Lung (tissue), 16 donors: ENCODE results near the gene TCF12. TPM values are rescaled to one million over a fixed set of nuclear protein-coding genes. Genes with fewer than 3 reads are reported as not detected.
A peak's percentile ranks its signal among the peaks of the same experiment; 100 is the strongest.

Experiments used
- ATAC-seq: fragments of 200-7000 bp; cut with Tn5 transposase; one replicate; pipeline ENCODE4 v1.9.1; 2020; ENCODE audit warnings: moderate number of reproducible peaks; ENCODE audit not compliant: insufficient read depth, low FRiP score
- DNase-seq, 3 donors: peaks; one replicate each; pipeline ENCODE4 v3.0.0-alpha.2; 2013 to 2017
- H3K27ac ChIP-seq, 2 donors: one replicate each; pipeline ENCODE4 v1.5.1; 2013; ENCODE audit warnings: mild to moderate bottlenecking in 2 of 2, moderate library complexity in 2 of 2, control low read depth in 1 of 2, inconsistent platforms in 1 of 2, low read depth in 1 of 2, low read length in 1 of 2
- H3K27me3 ChIP-seq, 3 donors: one replicate each; pipeline ENCODE4 v1.5.1; 2013; ENCODE audit warnings: low read length in 2 of 3; ENCODE audit not compliant: control insufficient read depth in 3 of 3, insufficient read depth in 3 of 3
- H3K36me3 ChIP-seq, 4 donors: one replicate each; pipeline ENCODE4 v1.5.1; 2013; ENCODE audit warnings: low read length in 4 of 4, mild to moderate bottlenecking in 1 of 4, moderate library complexity in 1 of 4; ENCODE audit not compliant: control insufficient read depth in 4 of 4, insufficient read depth in 4 of 4
- H3K4me1 ChIP-seq, 5 donors: one replicate each; pipeline ENCODE4 v1.5.1; 2013; ENCODE audit warnings: low read length in 5 of 5, mild to moderate bottlenecking in 2 of 5, moderate library complexity in 1 of 5; ENCODE audit not compliant: control insufficient read depth in 5 of 5, insufficient read depth in 5 of 5
- H3K4me3 ChIP-seq: one replicate; pipeline ENCODE4 v1.5.1; 2013; ENCODE audit warnings: mild to moderate bottlenecking, control low read depth, moderate library complexity
- H3K9ac ChIP-seq, 2 donors: one replicate each; pipeline ENCODE4 v1.5.1; 2013; ENCODE audit warnings: low read length in 2 of 2, control low read depth in 1 of 2; ENCODE audit not compliant: insufficient read depth in 1 of 2
- H3K9me3 ChIP-seq, 4 donors: one replicate each; pipeline ENCODE4 v1.5.1; 2013; ENCODE audit warnings: low read length in 3 of 4, mild to moderate bottlenecking in 1 of 4, moderate library complexity in 1 of 4; ENCODE audit not compliant: control insufficient read depth in 4 of 4, insufficient read depth in 3 of 4
- CTCF ChIP-seq: IDR thresholded peaks from 2 replicates; pipeline ENCODE4 v1.5.1; 2012; ENCODE audit warnings: mild to moderate bottlenecking; ENCODE audit errors: control extremely low read depth, extremely low read depth
- WGBS, 2 donors: extraction: QIAGEN DNeasy Blood & Tissue Kit; methylation state at CpG; one replicate each; pipeline ENCODE4 v1.1.7; 2013; 5-methylcytosine and 5-hydroxymethylcytosine counted together
- long read RNA-seq, 5 donors: transcript quantifications; one replicate each; lab custom pipeline, GENCODE V29; 2026
- polyA plus RNA-seq, 2 donors: library from polyadenylated mRNA; stranded (reverse); fragments of 200-250 nt; gene quantifications; one replicate each; pipeline ENCODE4 v1.2.1, GENCODE V29; 2013
- total RNA-seq, 2 donors: library from RNA; depleted of rRNA in 1 of 2; stranded (reverse); fragments of >200 nt in 1 of 2; gene quantifications; one replicate each; pipeline ENCODE4 v1.2.1, GENCODE V29; 2014 to 2021
- donor health status: control.
- donor health status: control.
- donor health status: Bipolar disorder and iron deficiency.
- donor health status: healthy.
- donor health status: DM: yes; HTN: yes; CAD: no.

The TCF12 gene
- total RNA-seq: 100 to 1,000 TPM in 1 of 2 donors, 10 to 100 TPM in 1; 93.1 to 314 TPM
- 10 to 100 TPM in 1 of 2 donors, 1 to 10 TPM in 1; 9.6 to 19.4 TPM for polyA plus RNA-seq
- long read RNA-seq, donor 1, full-length matches to known transcripts: 12 of 30 reads
- long read RNA-seq, donor 1, partial matches to known transcripts: 18 of 30 reads
- long read RNA-seq, donor 1, other reads (novel, unspliced or antisense): 0 of 30 reads
- long read RNA-seq, donor 2, partial matches to known transcripts: 0 of 3 reads
- long read RNA-seq, donor 2, other reads (novel, unspliced or antisense): 0 of 3 reads
- long read RNA-seq, donor 3, full-length matches to known transcripts: 7 of 22 reads
- long read RNA-seq, donor 3, partial matches to known transcripts: 15 of 22 reads
- long read RNA-seq, donor 3, other reads (novel, unspliced or antisense): 0 of 22 reads
- long read RNA-seq, donor 4, full-length matches to known transcripts: 4 of 13 reads
- long read RNA-seq, donor 4, partial matches to known transcripts: 9 of 13 reads
- long read RNA-seq, donor 4, other reads (novel, unspliced or antisense): 0 of 13 reads
- long read RNA-seq, donor 5, full-length matches to known transcripts: 12 of 60 reads
- long read RNA-seq, donor 5, partial matches to known transcripts: 48 of 60 reads
- long read RNA-seq, donor 5, other reads (novel, unspliced or antisense): 0 of 60 reads

GRCh38 chr15:56918046-56918938 lies at the start of gene TCF12:
TSS of gene TCF12 (plus strand) at chr15:56918644. CDS start at chr15:56919914, 1,270 bp downstream.
- ATAC-seq (peak; percentile 92), DNase-seq (peak; percentile 98 to 99 (median 98))
- H3K27ac ChIP-seq: peak within 1 kb of the TSS; percentile 99
- H3K4me3 ChIP-seq: peak within 1 kb of the TSS; percentile 98
- 0% methylated on average over 88 to 97 of the region's 97 CpGs for WGBS, 2 donors
- peak within 1 kb of the TSS; percentile 81 to 90 for H3K9ac ChIP-seq
- no peak for TF ChIP-seq CTCF
- peaks cover 0 to 24% (median 3%) of the 10 kb centered on the region in 5 donors for H3K4me1 ChIP-seq
- no peaks in the 10 kb centered on the region for H3K9me3 ChIP-seq
- peaks cover 0 to 6% (median under 1%) of the 10 kb centered on the region in 4 donors for H3K36me3 ChIP-seq
- H3K27me3 ChIP-seq: no peaks in the 10 kb centered on the region

GRCh38 chr15:56869573-56869972 lies 48.9 kb upstream of the TCF12 start:
- WGBS, 2 donors: 70 to 73% methylated on average over 3 of the region's 3 CpGs
- no peaks in the 10 kb centered on the region for H3K9me3 ChIP-seq
- no peak overlapping the region for H3K27ac ChIP-seq
- TF ChIP-seq CTCF: no peak
- no peak overlapping the region for H3K4me3 ChIP-seq
- ATAC-seq: no peak
- no peak overlapping the region for H3K9ac ChIP-seq
- H3K36me3 ChIP-seq: no peaks in the 10 kb centered on the region
- DNase-seq: peak; percentile 24 to 30 (median 29)
- H3K27me3 ChIP-seq: no peaks in the 10 kb centered on the region
- no peaks in the 10 kb centered on the region for H3K4me1 ChIP-seq

- 68 to 73% methylated on average over 1 of the region's 1 CpG for WGBS, 2 donors
- no peaks in the 10 kb centered on the region for H3K4me1 ChIP-seq
- H3K4me3 ChIP-seq: no peak overlapping the region
- no peaks in the 10 kb centered on the region for H3K9me3 ChIP-seq
- H3K9ac ChIP-seq: no peak overlapping the region
- TF ChIP-seq CTCF: no peak
- DNase-seq (peak in 2 of 3 donors; percentile 20 to 26), ATAC-seq (no peak)
- H3K27me3 ChIP-seq: no peaks in the 10 kb centered on the region
- no peaks in the 10 kb centered on the region for H3K36me3 ChIP-seq
- H3K27ac ChIP-seq: no peak overlapping the region
Measured at GRCh38 chr15:56871185-56871584, 47.3 kb upstream of the TCF12 start.
